MM.1S (cell line): ENCODE results near the gene NSD2.

Experiments
- CTCF ChIP-seq: fragments of 300-600 bp; sonication (generic); IDR thresholded peaks from 2 replicates; pipeline ENCODE4 v1.5.1; 2016; ENCODE audit warnings: antibody characterized with exemption, low read length, mixed read lengths
- EZH2 ChIP-seq: fragments of 300-600 bp; sonication (generic); optimal IDR thresholded peaks from 2 replicates; pipeline ENCODE3; 2017; ENCODE audit warnings: low read depth, mild to moderate bottlenecking, antibody characterized with exemption, low read length, mixed read lengths

- TF ChIP-seq EZH2 = no peak
- TF ChIP-seq CTCF = no peak
Observed at GRCh38 chr4:1882850-1883271, 11.7 kb downstream of the NSD2 start.
